Choroid plexus epithelial cell (primary cell): Measurements from ENCODE around the gene EML4.
A peak's percentile ranks its signal among the peaks of the same experiment; 100 is the strongest.

Experiments used
- DNase-seq: peaks from one replicate; pipeline ENCODE4 v3.0.0-alpha.2; 2010; ENCODE audit warnings: low read depth
- H3K4me3 ChIP-seq: 2 replicates; pipeline ENCODE4 v1.5.1; 2011; ENCODE audit warnings: low read depth, mild to moderate bottlenecking, control low read depth, low read length, moderate library complexity
- TF ChIP-seq, protein P1 (sequence below): conservative IDR thresholded peaks from 2 replicates; pipeline ENCODE4 v1.5.1; 2011; ENCODE audit warnings: low read depth, mild to moderate bottlenecking, control low read depth, inconsistent platforms, low read length, moderate library complexity

The EML4 gene

DNA sequence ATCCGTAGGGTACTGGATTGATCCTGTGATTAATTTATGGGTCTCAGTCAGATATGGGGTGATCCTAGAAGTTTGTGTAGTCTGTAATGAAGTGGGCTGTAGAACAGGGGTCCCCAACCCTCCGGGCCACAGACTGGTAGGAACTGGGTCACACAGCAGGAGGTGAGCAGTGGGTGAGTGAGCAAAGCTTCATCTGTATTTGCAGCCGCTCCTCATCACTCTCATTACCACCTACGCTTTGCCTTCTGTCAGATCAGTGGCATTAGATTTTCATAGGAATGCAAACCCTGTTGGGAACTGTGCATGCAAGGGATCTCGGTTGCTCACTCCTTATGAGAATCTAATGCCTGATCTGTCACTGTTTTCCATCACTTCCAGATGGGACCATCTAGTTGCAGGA lies 48.8 kb downstream of the EML4 start:
- TF ChIP-seq, protein P1, sequence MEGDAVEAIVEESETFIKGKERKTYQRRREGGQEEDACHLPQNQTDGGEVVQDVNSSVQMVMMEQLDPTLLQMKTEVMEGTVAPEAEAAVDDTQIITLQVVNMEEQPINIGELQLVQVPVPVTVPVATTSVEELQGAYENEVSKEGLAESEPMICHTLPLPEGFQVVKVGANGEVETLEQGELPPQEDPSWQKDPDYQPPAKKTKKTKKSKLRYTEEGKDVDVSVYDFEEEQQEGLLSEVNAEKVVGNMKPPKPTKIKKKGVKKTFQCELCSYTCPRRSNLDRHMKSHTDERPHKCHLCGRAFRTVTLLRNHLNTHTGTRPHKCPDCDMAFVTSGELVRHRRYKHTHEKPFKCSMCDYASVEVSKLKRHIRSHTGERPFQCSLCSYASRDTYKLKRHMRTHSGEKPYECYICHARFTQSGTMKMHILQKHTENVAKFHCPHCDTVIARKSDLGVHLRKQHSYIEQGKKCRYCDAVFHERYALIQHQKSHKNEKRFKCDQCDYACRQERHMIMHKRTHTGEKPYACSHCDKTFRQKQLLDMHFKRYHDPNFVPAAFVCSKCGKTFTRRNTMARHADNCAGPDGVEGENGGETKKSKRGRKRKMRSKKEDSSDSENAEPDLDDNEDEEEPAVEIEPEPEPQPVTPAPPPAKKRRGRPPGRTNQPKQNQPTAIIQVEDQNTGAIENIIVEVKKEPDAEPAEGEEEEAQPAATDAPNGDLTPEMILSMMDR, result no peak
- no peak for DNase-seq
- H3K4me3 ChIP-seq, result no peak overlapping the region

DNA sequence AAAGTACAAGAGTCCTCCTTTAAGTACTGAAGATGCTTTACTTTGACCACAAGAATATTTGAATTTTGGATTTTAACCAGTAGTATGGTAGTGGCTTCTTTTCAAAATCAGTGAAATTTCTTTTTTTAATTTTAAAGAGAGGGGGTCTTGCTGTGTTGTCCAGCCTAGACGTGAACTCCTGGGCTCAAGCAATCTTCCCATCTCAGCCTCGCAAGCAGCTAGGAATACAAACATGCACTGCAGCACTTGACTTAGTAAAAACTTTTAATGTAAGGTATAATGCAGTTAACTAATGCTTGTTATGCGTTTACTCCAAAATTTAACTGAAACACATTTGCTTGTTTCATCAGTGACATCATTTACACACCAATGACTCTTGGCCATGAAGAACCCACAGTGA lies 49.6 kb downstream of the EML4 start:
- no peak for DNase-seq
- no peak overlapping the region for H3K4me3 ChIP-seq
- TF ChIP-seq, protein P1, result no peak

DNA sequence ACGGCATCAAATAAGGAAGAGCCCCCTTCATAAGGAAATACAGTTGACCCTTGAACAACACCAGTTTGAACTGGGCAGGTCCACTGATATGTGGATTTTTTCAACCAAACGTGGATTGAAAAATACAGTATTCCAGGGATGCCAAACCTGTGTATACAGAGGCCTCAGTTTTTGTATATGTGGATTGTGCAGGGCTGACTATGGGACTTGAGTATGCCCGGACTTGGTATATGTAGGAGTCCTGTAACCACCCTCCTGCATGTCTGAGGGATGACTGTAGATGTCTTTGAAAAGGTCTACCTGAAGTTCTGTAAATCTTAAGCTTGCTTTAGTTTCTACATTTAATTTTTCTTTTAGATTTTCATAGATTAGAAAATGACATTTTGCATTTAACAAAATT lies 50.0 kb downstream of the EML4 start:
- TF ChIP-seq, protein P1, result no peak
- no peak overlapping the region for H3K4me3 ChIP-seq
- DNase-seq, result no peak

DNA sequence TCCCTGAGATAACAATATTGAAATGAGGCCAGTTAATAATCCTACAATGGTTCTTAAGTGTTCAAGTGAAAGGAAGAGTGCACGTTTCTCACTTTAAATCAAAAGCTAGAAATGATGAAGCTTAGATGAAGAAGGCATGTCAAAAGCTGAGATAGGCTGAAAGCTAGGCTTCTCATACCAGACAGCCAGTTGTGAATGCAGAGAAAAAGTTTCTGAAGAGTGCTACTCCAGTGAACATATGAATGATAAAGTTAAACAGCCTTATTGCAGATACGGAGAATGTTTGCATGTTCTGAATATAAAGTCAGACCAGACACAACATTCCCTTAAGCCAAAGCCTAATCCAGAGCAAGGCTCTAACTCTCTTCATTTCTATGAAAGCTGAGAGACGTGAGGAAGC lies 51.4 kb downstream of the EML4 start:
- DNase-seq, result no peak
- H3K4me3 ChIP-seq, result no peak overlapping the region
- TF ChIP-seq, protein P1, result no peak

DNA sequence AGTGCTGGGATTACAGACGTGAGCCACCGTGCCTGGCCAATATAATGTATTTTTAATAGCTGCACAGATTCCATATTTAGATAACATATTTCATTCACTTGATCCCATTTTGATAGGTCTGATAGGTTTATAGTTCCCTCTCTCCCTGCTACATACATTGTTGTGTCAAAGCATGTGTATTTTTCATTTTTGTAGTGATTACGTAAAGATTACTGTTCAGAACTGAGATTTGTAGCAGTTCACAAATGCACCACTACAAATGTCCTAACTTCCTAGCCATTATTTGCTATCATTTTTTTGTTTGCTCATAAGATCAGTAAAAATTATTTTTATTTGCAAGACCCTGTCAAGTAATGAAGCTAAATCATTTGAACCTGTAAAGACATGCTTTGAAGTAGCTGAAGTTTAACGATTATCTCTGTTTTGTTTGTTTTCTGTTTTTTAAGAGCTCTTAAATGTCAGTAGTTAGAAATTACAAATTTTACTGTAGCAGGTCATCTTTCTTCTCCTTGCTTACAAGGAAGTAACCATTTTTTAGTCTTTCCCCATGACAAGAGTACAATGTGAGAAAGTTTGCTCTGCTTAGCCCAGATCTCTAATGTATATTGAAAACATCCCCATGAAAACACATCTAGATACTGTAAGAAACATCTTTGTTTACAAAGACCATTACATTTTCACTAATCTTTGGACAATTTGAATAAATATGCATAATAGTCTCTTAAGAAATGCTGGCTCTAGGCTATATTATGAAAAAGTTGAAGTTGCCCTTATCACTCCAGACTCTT lies 54.1 kb downstream of the EML4 start:
- DNase-seq, result no peak
- TF ChIP-seq, protein P1, result no peak
- H3K4me3 ChIP-seq, result no peak overlapping the region

DNA sequence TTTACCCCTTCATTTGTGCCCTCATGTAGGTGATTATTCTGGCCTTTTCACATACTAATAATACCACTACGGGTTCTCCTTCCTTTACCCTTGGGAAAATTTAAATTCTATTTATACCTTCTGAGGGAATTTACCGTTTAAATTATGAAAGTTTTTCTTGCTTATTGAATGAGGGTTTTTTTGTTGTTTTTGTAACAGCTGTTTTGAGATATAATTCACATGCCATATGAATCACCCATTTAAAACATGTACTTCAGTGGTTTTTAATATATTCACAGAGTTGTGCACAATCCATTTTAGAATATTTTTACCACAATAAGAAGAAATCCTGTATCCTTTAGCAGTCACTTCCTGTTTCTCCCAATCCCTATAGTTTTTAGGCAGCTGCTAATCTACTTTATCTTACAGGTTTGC lies 54.7 kb downstream of the EML4 start:
- TF ChIP-seq, protein P1, result no peak
- H3K4me3 ChIP-seq, result no peak overlapping the region
- DNase-seq, result peak; percentile 35

DNA sequence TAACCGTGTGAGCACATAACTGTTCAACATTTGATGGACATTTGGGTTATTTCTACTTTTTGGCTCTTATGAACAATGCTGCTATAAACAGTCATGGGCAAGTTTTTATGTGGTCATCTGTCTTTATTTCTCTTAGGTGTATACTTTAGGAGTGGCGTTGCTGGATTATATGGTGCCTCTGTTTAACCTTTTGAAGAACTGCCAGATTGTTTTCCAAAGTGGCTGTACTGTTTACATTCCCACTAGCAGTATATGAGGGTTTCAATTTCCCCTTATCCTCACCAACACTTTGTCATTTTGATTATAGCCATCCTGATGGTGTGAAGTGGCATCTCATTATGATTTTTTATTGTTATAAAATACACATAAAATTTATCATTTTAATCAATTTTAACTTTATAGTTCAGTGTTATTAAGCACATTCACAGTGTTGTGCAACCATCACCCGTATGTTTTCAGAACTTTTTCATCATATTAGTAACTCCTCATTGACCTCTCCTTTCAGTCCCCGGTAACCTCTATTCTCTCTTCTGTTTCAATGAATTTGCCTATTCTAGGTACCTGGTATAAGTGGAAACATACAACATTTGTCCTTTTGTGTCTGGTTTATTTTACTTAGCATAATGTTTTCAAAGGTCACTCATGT lies 55.4 kb downstream of the EML4 start:
- TF ChIP-seq, protein P1, result no peak
- DNase-seq, result peak; percentile 33
- H3K4me3 ChIP-seq, result no peak overlapping the region
